GM21737 (cell line): ENCODE measurements around the gene CHST13.

ENCODE experiments used
- ATAC-seq: cut with Tn5 transposase; IDR thresholded peaks from one replicate; pipeline ENCODE4 v1.9.1; 2021; ENCODE audit warnings: mild to moderate bottlenecking, moderate library complexity; ENCODE audit not compliant: unreplicated experiment

CHST13 gene

GRCh38 chr3:126553284-126554084 lies 29.5 kb downstream of the CHST13 start:
- no peak for ATAC-seq

DNA sequence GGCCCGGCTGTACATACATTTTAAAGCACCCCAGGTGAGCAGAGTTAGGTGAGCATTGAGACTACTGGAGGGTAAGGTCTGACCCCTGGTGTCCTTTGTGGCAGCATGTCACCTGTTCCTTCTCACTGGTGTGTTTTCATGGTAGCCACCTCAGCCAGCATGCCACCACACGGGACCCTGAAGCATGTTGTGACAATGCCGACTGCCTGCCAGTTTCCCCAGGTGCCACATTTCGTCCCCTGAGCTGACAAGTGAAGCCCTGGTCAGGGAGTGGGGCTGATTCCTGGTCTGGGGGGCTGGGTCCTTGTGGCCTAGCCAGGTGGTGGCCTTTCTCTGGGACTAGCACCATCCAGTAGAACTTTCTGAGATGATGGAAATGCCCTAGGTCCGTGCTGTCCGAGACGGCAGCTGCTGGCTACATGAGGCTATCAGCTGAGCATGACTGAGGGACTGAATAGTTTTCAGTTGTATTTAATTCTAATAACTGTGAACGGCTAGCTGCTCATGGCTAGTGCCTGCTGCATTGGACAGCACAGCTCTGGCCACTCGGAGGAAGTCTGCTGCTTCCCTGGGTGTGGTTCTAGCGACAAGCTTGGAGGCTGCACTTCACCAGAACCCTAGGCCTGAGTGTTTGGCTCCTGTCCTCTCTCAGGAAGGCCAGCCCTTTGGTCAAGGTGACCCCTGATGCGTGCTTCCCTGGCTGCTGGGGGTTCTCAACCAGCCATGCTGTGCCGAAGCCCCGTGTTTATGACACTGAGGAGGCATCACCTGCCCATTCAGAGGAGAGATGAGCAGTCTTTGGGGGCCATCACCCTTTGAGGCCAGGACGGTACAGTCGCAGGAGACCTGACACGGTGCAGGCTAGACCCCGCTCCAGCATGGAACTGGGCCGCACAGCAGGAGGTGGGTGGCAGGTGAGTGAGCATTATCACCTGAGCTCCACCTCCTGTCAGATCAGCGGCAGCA lies 30.9 kb downstream of the CHST13 start:
- ATAC-seq: no peak

- ATAC-seq: no peak
Measured at GRCh38 chr3:126555795-126556636, 32.1 kb downstream of the CHST13 start.

DNA sequence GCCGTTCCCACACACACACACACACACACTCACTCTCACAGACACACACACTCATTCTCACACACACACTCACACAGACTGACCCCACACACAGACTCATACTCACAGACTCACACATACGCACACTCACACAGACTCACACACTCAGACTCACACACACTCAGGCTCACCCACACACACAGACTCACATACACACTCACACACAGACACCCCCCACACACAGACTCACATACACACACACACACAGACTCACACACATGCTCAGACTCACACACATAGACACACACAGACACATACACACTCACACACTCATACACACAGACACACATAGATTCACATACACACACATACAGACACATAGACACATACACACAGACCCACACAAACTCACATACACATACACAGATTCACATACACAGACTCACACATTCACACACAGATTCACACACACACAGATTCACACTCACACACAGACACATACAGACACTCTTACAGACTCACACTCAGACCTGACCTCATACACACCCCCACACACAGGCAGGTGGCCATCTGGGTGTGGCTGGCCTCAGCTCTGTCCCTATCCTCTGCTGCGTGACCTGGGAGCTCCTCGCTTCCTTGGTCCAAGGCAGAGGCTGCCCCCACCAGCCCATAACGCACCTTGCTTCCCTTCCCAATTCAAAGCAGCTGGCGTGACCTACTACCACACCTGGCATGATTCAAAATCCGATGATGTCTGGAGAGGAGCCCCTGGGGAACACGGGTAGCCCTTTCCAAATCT lies 32.9 kb downstream of the CHST13 start:
- no peak for ATAC-seq

DNA sequence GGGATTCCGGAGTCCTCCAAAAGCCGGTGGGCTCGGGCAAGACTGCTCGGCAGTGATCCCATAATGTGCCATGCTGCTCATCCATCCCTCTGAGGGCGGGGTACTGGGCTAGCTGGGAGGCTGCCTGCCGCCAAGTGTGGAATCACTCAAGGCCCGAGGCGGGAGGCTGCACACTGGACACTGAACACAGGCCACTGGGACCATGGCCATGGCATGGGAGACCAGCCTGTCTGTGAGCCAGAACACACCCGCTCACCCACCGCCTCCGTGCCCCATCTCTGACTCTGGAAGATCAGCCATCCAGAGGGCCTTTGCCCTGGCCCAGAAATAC lies 33.4 kb downstream of the CHST13 start:
- ATAC-seq: no peak

DNA sequence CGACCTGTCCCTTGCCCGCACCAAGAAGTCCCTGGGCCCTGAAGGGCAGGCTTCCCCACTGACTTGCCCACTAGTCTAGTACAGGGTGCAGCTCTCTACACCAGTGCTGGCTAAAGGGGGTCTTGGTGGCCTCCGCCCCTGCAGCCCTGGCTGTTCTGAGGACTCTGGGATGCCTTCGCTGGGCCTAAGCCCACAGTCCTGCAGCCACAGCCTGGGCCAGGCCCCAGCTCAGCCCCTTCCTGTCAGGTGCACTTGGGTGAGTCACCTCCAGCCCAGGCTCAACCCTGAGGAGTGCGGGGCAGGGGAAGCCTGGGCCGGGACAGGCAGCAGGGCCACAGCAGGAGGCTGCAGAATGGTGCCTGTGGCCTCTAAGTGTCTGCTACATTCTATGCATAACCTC lies 33.8 kb downstream of the CHST13 start:
- no peak for ATAC-seq

DNA sequence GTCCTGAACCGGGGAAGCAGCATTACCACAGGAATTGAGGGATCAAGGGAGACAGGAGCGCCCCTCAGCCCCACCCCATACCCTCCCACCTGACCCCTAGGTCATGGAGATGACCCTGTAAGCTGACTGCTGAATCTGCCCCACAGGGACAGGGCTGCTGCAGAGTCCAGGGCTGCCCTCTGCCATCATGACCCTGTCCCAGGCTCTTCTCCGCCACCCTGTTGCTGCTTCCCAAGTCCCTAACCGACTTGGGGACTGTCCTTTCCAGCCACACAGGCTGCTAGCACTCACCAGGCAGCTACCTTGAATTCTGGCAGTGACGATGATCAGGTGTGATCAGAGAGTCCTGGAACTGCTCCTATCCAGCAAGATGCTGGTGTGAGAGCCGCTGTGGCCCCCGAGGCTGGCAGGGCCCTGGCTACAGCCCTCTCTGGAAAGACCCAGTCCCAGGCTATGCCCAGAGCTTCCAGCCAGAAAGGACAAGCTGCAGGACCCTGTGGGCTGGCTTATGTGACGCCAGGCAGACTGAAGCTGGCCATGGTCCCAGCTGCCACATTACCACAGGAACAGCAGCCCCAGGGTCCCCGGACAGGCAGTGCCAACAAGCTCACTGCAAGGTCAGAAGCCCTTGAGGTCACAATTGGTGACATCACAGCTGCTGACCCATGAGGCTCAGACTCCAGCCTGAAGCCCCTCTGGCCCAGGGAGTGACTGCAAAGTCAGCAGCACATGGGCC lies 34.5 kb downstream of the CHST13 start, which contains the start of gene C3orf22:
Gene C3orf22, minus strand, starts transcription at position 597 of the 736 bp plus-strand sequence. CDS start 5,542 bp downstream, outside the sequence.
- no peak for ATAC-seq

DNA sequence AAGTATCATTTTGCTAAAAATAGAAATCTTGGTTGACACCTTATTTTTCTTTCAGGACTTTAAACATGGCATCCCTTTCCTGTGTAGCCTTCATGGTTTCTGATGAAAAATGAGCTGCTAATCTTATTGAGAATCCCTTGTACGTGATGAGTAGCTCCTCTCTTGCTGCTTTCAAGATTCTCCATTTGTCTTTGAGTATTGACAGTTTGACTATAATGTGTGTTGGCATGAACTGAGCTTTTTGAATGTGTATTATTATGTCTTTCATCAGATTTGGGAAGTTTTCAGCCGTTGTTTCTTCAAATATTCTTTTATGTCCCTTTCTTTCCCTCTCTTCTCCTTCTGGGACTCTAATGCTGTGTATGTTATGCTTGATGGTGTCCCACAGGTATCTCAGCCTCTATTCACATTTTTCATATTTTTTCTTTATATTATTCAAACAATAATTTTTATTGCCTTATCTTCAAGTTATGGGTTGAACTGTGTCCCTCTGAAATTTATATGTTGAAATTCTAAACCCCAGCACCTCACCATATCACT lies 38.9 kb downstream of the CHST13 start:
- no peak for ATAC-seq

DNA sequence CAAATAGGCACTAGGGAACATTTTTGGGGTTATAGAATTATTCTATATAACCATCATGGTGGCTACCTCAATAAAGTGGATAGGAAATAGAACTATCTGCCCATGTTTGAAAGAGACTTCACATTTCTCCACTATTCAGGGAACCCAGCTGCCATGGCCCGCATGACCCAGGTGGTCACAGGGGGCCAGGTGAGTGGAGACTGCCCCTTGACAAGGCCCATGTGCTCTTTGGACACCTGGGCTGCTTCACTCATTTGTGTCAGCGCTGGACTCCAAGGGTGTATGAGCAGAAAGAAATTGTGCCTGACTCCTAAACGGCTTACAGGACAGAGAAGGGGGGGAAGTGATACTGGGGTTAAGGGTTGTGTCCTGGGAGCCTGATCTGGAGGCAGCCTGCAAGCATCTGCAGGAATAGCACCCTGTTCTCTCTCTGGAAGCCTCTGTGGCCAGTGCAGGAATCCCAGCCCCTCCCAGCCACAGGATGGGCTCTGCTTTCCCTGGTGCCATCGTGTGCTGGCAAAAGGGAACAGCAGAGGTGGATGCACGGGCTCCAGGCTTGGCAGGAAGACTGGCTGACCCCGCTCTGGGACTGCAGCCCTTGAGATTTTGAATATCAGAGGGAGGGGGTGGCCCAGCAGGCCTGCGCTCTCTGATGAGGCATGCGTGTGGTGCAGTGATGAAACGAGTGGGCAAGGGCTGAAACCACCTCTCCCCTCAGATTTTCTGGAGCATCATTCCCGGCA lies 43.9 kb downstream of the CHST13 start:
- no peak for ATAC-seq

DNA sequence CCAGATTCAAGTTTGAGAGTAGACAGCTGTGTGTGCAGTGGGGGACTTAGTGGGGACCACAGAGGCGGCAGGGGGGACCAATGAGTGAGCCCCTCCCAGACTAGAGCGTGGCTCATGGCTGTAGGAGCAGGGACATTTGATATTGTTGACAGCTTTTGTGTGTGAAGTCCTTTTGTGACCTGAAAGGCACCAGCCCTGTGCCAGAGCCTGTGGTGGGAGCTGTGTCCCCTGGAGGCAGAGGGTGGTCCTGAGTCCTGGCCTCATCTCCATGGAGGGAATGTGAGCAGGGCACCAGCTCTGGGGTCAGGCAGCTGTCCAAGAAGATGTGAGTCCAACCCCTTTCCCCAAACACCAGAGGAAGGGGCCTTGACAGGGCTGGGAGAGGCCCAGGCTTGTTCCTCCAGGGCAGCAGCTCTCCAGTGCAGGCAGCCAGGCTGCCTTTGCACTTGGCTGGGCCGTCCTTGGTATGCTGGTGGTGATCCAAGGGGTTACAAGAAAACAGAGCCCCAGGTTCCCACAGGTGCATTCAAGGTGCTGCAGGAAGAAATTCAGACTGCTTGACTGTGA lies 44.9 kb downstream of the CHST13 start:
- no peak for ATAC-seq

DNA sequence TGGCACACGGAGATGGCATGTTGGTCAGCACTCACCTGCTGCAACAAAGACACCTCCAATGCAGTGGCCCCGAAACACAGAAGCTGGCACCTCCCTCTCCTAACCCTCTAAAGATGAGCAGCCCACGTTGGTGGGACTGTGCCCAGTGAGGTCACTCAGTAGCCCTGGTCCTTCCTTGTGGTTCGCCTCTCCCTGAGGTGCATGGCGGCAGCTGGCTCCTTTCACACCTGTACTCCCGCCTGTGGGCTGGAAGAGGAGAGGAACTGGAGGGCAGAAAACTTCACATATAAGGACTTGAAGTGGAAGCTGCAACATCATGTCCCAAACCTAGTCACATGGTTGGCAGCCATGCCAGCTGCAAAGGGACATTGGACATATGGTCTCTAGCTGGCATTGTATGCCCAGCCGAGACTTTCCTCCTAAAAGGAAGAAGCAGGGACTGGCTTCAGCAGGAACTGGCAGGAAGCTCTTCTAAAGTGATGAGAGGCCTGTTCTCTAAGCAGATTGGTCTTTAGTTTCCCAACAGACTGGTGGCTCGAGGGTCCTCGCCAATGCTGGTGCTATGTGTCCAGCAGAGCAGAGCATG lies 45.5 kb downstream of the CHST13 start:
- no peak for ATAC-seq

- no peak for ATAC-seq
Measured at GRCh38 chr3:126570103-126570541, 46.2 kb downstream of the CHST13 start.

DNA sequence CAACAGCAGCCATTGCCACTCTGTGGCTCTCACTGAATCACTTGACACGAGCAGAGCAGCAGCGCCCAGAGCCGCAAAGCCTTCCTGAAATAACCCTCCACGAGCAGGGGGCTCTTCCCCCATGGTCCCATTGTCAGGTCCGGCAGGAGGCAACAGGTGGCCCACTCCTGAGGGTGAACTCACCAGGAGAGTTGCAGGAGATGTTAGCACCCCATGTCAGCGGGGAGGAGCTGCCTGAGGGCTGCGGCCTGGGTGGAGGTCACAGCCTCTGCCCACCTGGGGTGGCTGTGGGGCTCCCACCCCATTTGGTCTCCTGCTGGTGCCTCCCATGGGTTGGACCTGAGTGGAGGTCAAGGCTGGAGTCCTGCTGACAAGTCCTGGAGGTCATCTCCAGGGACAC lies 47.1 kb downstream of the CHST13 start:
- ATAC-seq: no peak

GRCh38 chr3:126573492-126574117 lies 49.6 kb downstream of the CHST13 start:
- no peak for ATAC-seq

DNA sequence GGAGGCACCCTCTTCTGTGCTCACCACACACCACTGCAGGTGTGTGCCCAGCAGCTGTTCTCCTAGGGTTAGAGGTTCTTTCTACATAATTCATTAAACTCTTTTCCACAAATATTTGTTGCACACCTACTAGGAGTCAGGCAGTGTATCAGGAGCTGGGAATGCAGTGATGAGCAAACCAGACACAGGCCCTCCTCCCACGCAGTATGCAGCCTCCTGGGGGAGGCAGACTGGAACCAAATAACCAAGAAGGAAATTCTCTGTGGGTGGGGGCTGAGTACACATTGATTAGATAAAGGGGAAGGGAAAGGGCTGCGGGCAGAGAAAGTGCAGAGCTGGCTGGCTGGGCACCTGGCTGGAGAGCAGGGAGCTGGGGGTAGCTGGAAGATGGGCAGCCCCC lies 53.3 kb downstream of the CHST13 start:
- no peak for ATAC-seq

GRCh38 chr3:126578702-126579101 lies 54.7 kb downstream of the CHST13 start:
- no peak for ATAC-seq

DNA sequence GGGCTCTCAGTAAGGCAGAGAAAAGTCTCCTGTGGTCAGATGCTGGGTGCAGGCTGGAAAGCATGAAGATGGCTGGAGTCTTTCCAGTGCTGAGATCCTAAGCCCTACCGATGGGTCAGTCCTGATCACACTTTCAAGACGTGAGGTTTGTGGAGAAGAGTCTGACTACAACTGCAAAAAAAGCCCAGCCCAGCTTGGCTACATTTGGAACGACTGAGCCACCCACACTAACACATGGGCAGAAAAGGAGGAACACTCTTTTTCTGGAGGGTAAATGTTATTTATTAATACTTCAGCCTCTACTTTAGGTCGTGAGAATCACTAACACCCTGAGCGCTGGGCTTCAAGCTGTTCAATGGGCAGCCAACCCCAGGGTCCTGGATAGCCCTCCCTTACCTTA lies 56.8 kb downstream of the CHST13 start:
- no peak for ATAC-seq
